ENCODE results near the gene APOC3. TPM values are rescaled to one million over a fixed set of nuclear protein-coding genes. Genes with fewer than 3 reads are reported as not detected.

The APOC3 gene
- total and polyA plus RNA-seq, 10 of the 15 experiments (the other 5 are each of a cell fraction or from before 2014, with no cell fraction given) = 1.9 TPM; not detected in 9

DNA sequence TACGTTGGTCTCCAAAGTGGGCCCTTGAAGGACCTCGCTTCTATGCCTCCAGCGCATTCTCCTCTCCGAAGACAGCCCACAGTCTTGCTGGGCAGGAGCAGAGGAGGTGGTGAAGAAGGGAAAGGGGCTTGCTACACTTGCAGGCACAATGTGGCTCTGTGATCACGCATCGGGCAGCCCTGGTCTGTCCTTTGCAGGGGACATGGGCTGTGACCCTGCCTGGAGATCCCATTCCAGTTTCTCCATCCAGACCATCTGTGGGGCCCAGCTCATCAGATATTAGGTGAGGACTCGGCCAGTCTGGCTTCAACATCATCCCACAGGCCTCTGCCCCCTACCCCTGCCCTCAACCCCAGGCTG lies 6.9 kb downstream of the APOC3 start:
- intact Hi-C loops (cut with micrococcal nuclease; ENCODE audit: unreplicated experiment) = loop anchor here (1.0 to 5.0 kb wide), 4 partner anchors 45 to 391 kb away; partner anchors contain the start of gene APOA5
- no peak overlapping the region for H2AFZ ChIP-seq (ENCODE audit: control insufficient read depth, low read depth, low read length)
- ChIA-PET POLR2A (interaction anchor here (1.3 to 3.0 kb wide), 6 partner anchors 14 to 395 kb away, joined by 3 to 10 read pairs (median 5); partner anchors contain the start of genes APOA5 and PCSK7), CTCF (interaction anchor here (0.6 to 7.3 kb wide), 29 partner anchors 10 to 390 kb away, joined by 3 to 183 read pairs (median 6); partner anchors contain the start of genes APOA4, APOA5, BUD13 and PAFAH1B2), SMC1A (ENCODE audit: uncharacterized antibody, unreplicated experiment) (interaction anchor here (1.1 to 2.8 kb wide), 12 partner anchors 16 to 394 kb away, joined by 3 to 42 read pairs (median 6); partner anchors contain the start of genes APOA5 and ZPR1), RAD21 (ENCODE audit: unreplicated experiment) (interaction anchor here (0.8 to 2.7 kb wide), 15 partner anchors 14 to 308 kb away, joined by 3 to 56 read pairs (median 6); partner anchors contain the start of genes APOA5, PAFAH1B2 and ZPR1)
- H3K4me1 ChIP-seq (ENCODE audit: control insufficient read depth, insufficient read depth, low read length) = peaks cover 8% of the 10 kb centered on the region; the same call in 1 of the 2 replicates
- no peak overlapping the region; the same call in 1 of the 2 replicates for H3K9ac ChIP-seq (ENCODE audit: control insufficient read depth, insufficient read depth, low read length)
- no peak for FAIRE-seq
- H3K36me3 ChIP-seq (ENCODE audit: control insufficient read depth in 2 of 2, insufficient read depth in 2 of 2, low read length in 1 of 2) = no peaks in the 10 kb centered on the region
- no peak for DNase-seq (ENCODE audit: low read depth, low spot score)
- no peak for TF ChIP-seq CBX5 (IDR thresholded peaks at IDR 0.05; ENCODE audit: low read depth)
- H3K4me2 ChIP-seq (ENCODE audit: control insufficient read depth, insufficient read depth) = no peak overlapping the region
- no TSS peak for BruUV-seq (replicated peaks)
- H3K79me2 ChIP-seq (ENCODE audit: control insufficient read depth, insufficient read depth, low read length) = no peaks in the 10 kb centered on the region
- H3K9me3 ChIP-seq (replicated peaks; ENCODE audit: control insufficient read depth, insufficient read depth, low read length) = no peaks in the 10 kb centered on the region
- in situ Hi-C loops (cut with MboI) = no loop called here
- H4K20me1 ChIP-seq (ENCODE audit: control insufficient read depth, insufficient read depth) = no peaks in the 10 kb centered on the region
- no peaks in the 10 kb centered on the region for H3K27me3 ChIP-seq (replicated peaks in 1 of 2; ENCODE audit: control insufficient read depth in 2 of 2, insufficient read depth in 2 of 2, low read length in 1 of 2)
- no peak overlapping the region for H3K27ac ChIP-seq (ENCODE audit: control insufficient read depth, insufficient read depth)
- 42% methylated on average over 7 of the region's 7 CpGs for WGBS (ENCODE audit: insufficient coverage, insufficient replicate concordance, low lambda C conversion rate, missing lambda C conversion rate)
- H3K4me3 ChIP-seq = no peak overlapping the region
- no peak for ATAC-seq

DNA sequence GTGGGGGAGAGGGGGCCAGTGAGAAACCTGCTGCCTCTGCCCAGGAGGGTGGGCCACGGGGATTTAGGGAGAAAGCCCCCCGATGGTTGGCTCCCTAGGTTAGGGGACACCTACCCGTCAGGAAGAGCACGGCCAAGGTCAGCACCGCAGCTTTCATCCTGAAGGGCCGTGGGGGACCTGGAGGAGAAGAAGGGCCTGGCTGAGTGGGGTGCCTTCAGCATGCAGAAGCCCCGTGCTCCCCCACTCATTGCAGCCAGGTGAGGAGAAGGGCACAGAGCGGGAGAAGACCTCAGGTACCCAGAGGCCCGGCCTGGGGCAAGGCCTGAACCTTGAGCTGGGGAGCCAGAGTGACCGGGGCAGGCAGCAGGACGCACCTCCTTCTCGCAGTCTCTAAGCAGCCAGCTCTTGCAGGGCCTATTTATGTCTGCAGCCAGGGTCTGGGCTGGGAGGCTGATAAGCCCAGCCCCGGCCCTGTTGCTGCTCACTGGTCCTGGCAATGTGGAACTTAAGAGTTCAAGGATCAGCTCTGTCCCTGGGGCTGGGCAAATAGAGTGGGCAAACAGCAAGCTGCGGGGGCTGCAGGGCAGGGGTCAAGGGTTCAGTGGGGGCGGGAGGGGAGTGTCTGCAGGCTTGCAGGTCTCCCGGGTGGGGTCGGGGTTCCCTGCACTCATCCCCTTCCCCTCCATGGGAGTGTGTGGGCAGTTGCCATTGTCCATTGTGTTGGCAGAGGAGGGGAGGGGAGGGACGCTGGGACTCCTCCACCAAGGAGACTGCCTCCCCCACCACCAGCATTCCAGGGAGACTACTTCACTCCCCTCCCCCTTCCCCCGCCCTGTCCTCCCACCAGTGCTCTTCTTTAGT lies 7.8 kb downstream of the APOC3 start, which contains the start of gene APOA1:
TSS of gene APOA1 (minus strand) at position 392 of the 861 bp plus-strand sequence. CDS start at position 157, 235 bp downstream.
- Histone ChIP-seq H4K20me1 (ENCODE audit: control insufficient read depth, insufficient read depth) (no peaks in the 10 kb centered on the region), H3K27ac (ENCODE audit: control insufficient read depth, insufficient read depth) (no peak within 1 kb of the TSS), H3K27me3 (replicated peaks in 1 of 2; ENCODE audit: control insufficient read depth in 2 of 2, insufficient read depth in 2 of 2, low read length in 1 of 2) (no peaks in the 10 kb centered on the region), H3K4me3 (no peak within 1 kb of the TSS), H3K4me1 (ENCODE audit: control insufficient read depth, insufficient read depth, low read length) (peaks cover 8% of the 10 kb centered on the region; the same call in 1 of the 2 replicates), H3K9ac (ENCODE audit: control insufficient read depth, insufficient read depth, low read length) (no peak within 1 kb of the TSS; the same call in 1 of the 2 replicates), H3K79me2 (ENCODE audit: control insufficient read depth, insufficient read depth, low read length) (no peaks in the 10 kb centered on the region), H3K36me3 (ENCODE audit: control insufficient read depth in 2 of 2, insufficient read depth in 2 of 2, low read length in 1 of 2) (no peaks in the 10 kb centered on the region), H3K9me3 (replicated peaks; ENCODE audit: control insufficient read depth, insufficient read depth, low read length) (no peaks in the 10 kb centered on the region), H2AFZ (ENCODE audit: control insufficient read depth, low read depth, low read length) (no peak within 1 kb of the TSS), H3K4me2 (ENCODE audit: control insufficient read depth, insufficient read depth) (no peak within 1 kb of the TSS)
- CTCF ChIA-PET = interaction anchor here (1.3 to 7.3 kb wide), 6 partner anchors 34 to 268 kb away, joined by 3 to 183 read pairs (median 22); partner anchors contain the start of genes APOA5 and ZPR1
- BruUV-seq (replicated peaks) = no TSS peak
- FAIRE-seq (no peak), ATAC-seq (no peak), DNase-seq (ENCODE audit: low read depth, low spot score) (no peak)
- 70% methylated on average over 18 of the region's 19 CpGs for WGBS (ENCODE audit: insufficient coverage, insufficient replicate concordance, low lambda C conversion rate, missing lambda C conversion rate)
- POLR2A ChIA-PET = interaction anchor here (1.4 to 3.0 kb wide), 2 partner anchors 16 to 257 kb away, joined by 3 to 10 read pairs; no protein-coding TSS in a partner anchor
- SMC1A ChIA-PET (ENCODE audit: uncharacterized antibody, unreplicated experiment) = interaction anchor here (1.6 to 2.8 kb wide), 2 partner anchors 15 to 83 kb away, joined by 4 to 42 read pairs; no protein-coding TSS in a partner anchor
- intact Hi-C loops (cut with micrococcal nuclease; ENCODE audit: unreplicated experiment) = loop anchor here (5.0 kb wide), 1 partner anchor 390 kb away; no protein-coding TSS in a partner anchor
- RAD21 ChIA-PET (ENCODE audit: unreplicated experiment) = interaction anchor here (0.6 to 2.7 kb wide), 3 partner anchors 16 to 103 kb away, joined by 3 to 56 read pairs (median 14); partner anchors contain the start of gene APOA5
- in situ Hi-C loops (cut with MboI) = no loop called here
- TF ChIP-seq YY1 (IDR thresholded peaks at IDR 0.05; ENCODE audit: low read depth, low read length) (no peak), NFIC (IDR thresholded peaks at IDR 0.05; ENCODE audit: low read depth, low read length) (no peak), POLR2AphosphoS5 (IDR thresholded peaks at IDR 0.05; ENCODE audit: low read length) (no peak), HDAC2 (IDR thresholded peaks at IDR 0.05) (no peak), IKZF1 (conservative IDR thresholded peaks at IDR 0.05) (no peak), STAT1 (conservative IDR thresholded peaks at IDR 0.05) (no peak), SMC3 (IDR thresholded peaks at IDR 0.05; ENCODE audit: borderline replicate concordance, low read length) (no peak), DPF2 (IDR thresholded peaks at IDR 0.05) (no peak), HDAC6 (IDR thresholded peaks at IDR 0.05; ENCODE audit: unreplicated experiment) (no peak), FOS (IDR thresholded peaks at IDR 0.05; ENCODE audit: borderline replicate concordance, extremely low read depth, insufficient read length) (no peak), TAF1 (IDR thresholded peaks at IDR 0.05; ENCODE audit: borderline replicate concordance, low read depth, low read length) (no peak)
- TF ChIP-seq, protein P1, sequence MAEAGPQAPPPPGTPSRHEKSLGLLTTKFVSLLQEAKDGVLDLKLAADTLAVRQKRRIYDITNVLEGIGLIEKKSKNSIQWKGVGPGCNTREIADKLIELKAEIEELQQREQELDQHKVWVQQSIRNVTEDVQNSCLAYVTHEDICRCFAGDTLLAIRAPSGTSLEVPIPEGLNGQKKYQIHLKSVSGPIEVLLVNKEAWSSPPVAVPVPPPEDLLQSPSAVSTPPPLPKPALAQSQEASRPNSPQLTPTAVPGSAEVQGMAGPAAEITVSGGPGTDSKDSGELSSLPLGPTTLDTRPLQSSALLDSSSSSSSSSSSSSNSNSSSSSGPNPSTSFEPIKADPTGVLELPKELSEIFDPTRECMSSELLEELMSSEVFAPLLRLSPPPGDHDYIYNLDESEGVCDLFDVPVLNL (IDR thresholded peaks at IDR 0.05; ENCODE audit: low read depth, low read length) = no peak
- TF ChIP-seq, protein P2, sequence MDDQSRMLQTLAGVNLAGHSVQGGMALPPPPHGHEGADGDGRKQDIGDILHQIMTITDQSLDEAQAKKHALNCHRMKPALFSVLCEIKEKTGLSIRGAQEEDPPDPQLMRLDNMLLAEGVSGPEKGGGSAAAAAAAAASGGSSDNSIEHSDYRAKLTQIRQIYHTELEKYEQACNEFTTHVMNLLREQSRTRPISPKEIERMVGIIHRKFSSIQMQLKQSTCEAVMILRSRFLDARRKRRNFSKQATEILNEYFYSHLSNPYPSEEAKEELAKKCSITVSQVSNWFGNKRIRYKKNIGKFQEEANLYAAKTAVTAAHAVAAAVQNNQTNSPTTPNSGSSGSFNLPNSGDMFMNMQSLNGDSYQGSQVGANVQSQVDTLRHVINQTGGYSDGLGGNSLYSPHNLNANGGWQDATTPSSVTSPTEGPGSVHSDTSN (IDR thresholded peaks at IDR 0.05; ENCODE audit: insufficient replicate concordance, low read depth, low read length) = no peak
